Tibial artery (tissue), 4 donors: Measurements from ENCODE around the gene ZNF552.

Source experiments
- DNase-seq, 2 donors: peaks; one replicate each; pipeline ENCODE4 v3.0.0-alpha.2; 2019
- H3K27ac ChIP-seq, 2 donors: fragments of 200-600 bp; sonication (generic) in 1 of 2; 1 replicate in 1 of 2; 2 replicates in 1 of 2; pipeline ENCODE4 v1.5.1; 2018 to 2019; ENCODE audit warnings: mild to moderate bottlenecking in 1 of 2
- H3K27me3 ChIP-seq, 2 donors: fragments of 200-600 bp; sonication (generic) in 1 of 2; one replicate each; pipeline versions ENCODE4 v1.5.1 to v1.6.0; 2016 to 2019
- H3K36me3 ChIP-seq, 3 donors: fragments of 200-600 bp; sonication (generic) in 2 of 3; one replicate each; pipeline ENCODE4 v1.5.1; 2016 to 2019; ENCODE audit warnings: mild to moderate bottlenecking in 2 of 3
- H3K4me1 ChIP-seq, 4 donors: fragments of 200-600 bp; sonication (generic) in 2 of 4; 1 replicate in 3 of 4; 2 replicates in 1 of 4; pipeline ENCODE4 v1.5.1; 2016 to 2019
- H3K4me3 ChIP-seq, 2 donors: fragments of 200-600 bp; sonication (generic) in 1 of 2; 1 replicate in 1 of 2; 2 replicates in 1 of 2; pipeline ENCODE4 v1.5.1; 2018 to 2019; ENCODE audit warnings: mild to moderate bottlenecking in 2 of 2
- H3K9me3 ChIP-seq, 3 donors: fragments of 200-600 bp; sonication (generic) in 1 of 3; one replicate each; pipeline ENCODE4 v1.5.1; 2016 to 2019
- intact Hi-C: fragments of 100-400 bp; cut with DNase I; formaldehyde crosslinking; loops from one replicate; pipeline ENCODE4 v1.15.0; 2023; ENCODE audit warnings: low total_unique reads
- TF ChIP-seq, protein P1 (sequence below), 2 experiments: fragments of 200-600 bp in 1 of 2; fragments of 450-650 bp in 1 of 2; IDR thresholded peaks; one replicate each; pipeline ENCODE4 v1.5.1; 2017 to 2019; ENCODE audit warnings: antibody characterized with exemption in 2 of 2, mild to moderate bottlenecking in 1 of 2, moderate library complexity in 1 of 2

The ZNF552 gene

DNA sequence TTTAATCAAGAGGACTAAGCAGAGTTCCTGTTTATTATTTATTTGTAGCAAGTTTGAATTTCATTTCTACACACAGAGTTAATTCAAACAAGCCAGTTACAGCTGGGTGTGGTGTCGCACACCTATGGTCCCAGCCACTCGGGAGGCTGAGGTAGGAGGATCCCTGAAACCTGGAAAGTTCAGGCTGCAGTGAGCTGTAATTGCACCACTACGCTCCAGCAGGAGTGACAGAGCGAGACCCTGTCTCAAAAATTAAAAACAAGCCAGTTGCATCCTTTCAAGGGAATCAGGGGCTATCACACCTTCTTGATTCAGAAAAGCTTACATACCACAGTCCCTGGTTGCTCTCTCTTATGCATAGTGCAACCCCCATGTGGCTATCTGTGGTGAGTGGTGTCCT is 25.4 kb downstream of the ZNF552 start:
- peaks cover 0 to 94% (median 84%) of the 10 kb centered on the region in 3 donors for H3K9me3 ChIP-seq
- no peak for DNase-seq
- H3K36me3 ChIP-seq: peaks cover 77 to 97% (median 94%) of the 10 kb centered on the region in 3 donors
- no peak overlapping the region for H3K4me3 ChIP-seq
- H3K4me1 ChIP-seq: no peaks in the 10 kb centered on the region
- H3K27me3 ChIP-seq: no peaks in the 10 kb centered on the region
- no peak overlapping the region for H3K27ac ChIP-seq
- intact Hi-C loops: no loop called here
- TF ChIP-seq, protein P1, sequence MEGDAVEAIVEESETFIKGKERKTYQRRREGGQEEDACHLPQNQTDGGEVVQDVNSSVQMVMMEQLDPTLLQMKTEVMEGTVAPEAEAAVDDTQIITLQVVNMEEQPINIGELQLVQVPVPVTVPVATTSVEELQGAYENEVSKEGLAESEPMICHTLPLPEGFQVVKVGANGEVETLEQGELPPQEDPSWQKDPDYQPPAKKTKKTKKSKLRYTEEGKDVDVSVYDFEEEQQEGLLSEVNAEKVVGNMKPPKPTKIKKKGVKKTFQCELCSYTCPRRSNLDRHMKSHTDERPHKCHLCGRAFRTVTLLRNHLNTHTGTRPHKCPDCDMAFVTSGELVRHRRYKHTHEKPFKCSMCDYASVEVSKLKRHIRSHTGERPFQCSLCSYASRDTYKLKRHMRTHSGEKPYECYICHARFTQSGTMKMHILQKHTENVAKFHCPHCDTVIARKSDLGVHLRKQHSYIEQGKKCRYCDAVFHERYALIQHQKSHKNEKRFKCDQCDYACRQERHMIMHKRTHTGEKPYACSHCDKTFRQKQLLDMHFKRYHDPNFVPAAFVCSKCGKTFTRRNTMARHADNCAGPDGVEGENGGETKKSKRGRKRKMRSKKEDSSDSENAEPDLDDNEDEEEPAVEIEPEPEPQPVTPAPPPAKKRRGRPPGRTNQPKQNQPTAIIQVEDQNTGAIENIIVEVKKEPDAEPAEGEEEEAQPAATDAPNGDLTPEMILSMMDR (IDR thresholded peaks at IDR 0.05): no peak

DNA sequence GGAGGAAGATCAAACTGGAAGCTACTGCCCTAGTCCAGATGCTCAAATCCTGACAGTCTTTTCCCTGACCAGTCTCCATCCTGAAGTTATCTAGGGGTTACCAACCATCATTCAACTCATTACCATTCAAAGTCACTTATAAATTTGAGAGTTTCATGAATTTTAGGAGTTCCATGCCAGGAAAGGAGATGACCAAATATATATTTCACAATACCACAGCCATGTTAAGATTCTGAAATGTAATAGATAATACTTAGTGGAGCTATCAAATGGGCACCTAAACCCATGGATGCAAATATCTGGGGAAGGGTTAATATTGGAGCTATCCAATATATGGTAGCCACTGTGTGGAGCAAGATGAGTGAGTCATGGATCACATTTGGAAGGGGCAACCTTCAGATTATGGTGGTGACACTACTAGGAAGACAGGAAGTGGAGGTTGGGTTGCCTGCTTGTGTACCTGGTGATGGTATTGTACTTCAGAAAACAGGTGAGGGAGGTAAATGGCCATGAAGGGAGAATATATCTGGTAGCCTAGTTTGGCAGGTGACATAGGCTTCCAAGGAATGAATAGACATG is 26.5 kb downstream of the ZNF552 start:
- Histone ChIP-seq H3K9me3 (peaks cover 0 to 94% (median 86%) of the 10 kb centered on the region in 3 donors), H3K4me3 (no peak overlapping the region), H3K4me1 (no peaks in the 10 kb centered on the region), H3K27me3 (no peaks in the 10 kb centered on the region), H3K27ac (no peak overlapping the region), H3K36me3 (peaks cover 86 to 95% (median 93%) of the 10 kb centered on the region in 3 donors)
- TF ChIP-seq, protein P1 (IDR thresholded peaks at IDR 0.05): no peak
- intact Hi-C loops: no loop called here
- DNase-seq: no peak

DNA sequence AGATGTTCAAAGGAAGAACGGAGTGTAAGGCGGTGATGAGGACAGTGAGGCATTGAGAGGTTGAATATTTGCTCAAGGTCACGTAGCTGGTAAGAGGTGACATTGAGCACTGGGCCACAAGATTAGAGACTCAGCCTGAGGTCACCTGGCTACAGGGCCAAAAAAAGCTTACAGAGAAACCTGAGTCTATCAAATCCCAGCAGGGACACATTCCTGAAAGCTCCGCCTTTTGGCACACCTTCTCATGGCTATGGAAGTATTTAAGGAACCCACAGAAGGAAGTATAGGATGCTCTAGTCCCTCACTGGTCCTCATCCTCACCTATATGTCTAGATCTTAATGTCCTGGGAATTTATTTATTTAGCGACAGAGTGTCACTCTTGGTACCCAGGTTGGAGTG is 27.8 kb downstream of the ZNF552 start:
- Histone ChIP-seq H3K36me3 (peaks cover 86 to 89% (median 86%) of the 10 kb centered on the region in 3 donors), H3K9me3 (peaks cover 3 to 95% (median 88%) of the 10 kb centered on the region in 3 donors), H3K4me1 (no peaks in the 10 kb centered on the region), H3K27ac (no peak overlapping the region), H3K27me3 (no peaks in the 10 kb centered on the region), H3K4me3 (no peak overlapping the region)
- no peak for DNase-seq
- intact Hi-C loops: no loop called here
- TF ChIP-seq, protein P1 (IDR thresholded peaks at IDR 0.05): no peak

DNA sequence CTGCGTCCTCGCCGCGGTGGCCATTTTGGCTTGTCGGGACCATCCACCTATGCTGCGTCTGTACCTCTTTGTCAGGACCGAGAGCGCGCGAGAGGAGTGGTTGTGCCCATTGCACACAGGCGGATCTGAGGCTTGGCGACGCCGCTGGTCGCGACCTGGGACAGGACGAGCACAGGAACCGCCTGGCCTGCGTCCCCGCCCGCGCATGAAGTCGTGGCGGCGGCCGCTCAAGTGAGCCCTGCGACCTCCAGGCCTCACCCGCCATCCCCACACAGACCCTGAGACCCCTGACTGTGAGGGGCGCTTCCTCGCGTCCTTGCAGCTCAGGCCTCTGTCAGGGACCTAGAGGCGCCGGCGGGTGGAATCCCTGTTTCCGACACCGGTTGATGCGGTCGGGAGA is 28.4 kb downstream of the ZNF552 start:
- intact Hi-C loops: no loop called here
- TF ChIP-seq, protein P1 (IDR thresholded peaks at IDR 0.05): no peak
- no peak overlapping the region for H3K4me3 ChIP-seq
- peaks cover 5 to 96% (median 91%) of the 10 kb centered on the region in 3 donors for H3K9me3 ChIP-seq
- no peaks in the 10 kb centered on the region for H3K4me1 ChIP-seq
- no peaks in the 10 kb centered on the region for H3K27me3 ChIP-seq
- H3K36me3 ChIP-seq: peaks cover 86 to 90% (median 87%) of the 10 kb centered on the region in 3 donors
- DNase-seq: no peak
- H3K27ac ChIP-seq: no peak overlapping the region

- no peaks in the 10 kb centered on the region for H3K4me1 ChIP-seq
- H3K27me3 ChIP-seq: no peaks in the 10 kb centered on the region
- no peak overlapping the region for H3K4me3 ChIP-seq
- DNase-seq: no peak
- TF ChIP-seq, protein P1 (IDR thresholded peaks at IDR 0.05): no peak
- peaks cover 88 to 100% (median 95%) of the 10 kb centered on the region in 3 donors for H3K36me3 ChIP-seq
- peaks cover 22 to 99% (median 97%) of the 10 kb centered on the region in 3 donors for H3K9me3 ChIP-seq
- H3K27ac ChIP-seq: no peak overlapping the region
- intact Hi-C loops: no loop called here
Observed at GRCh38 chr19:57779220-57779845, 35.4 kb downstream of the ZNF552 start.
